T1000 (cell line): ENCODE results near the gene SMTN.
A peak's percentile ranks its signal among the peaks of the same experiment; 100 is the strongest.
"Not testable (repeated sequence)": the region's sequence is repeated elsewhere in the genome, so short reads cannot be mapped to it uniquely, and the experiment has no call there.

Experiments used
- DNase-seq: peaks from one replicate; lab custom pipeline; 2025; ENCODE audit warnings: mixed read lengths; lab: John Stamatoyannopoulos, UW

SMTN gene

DNA sequence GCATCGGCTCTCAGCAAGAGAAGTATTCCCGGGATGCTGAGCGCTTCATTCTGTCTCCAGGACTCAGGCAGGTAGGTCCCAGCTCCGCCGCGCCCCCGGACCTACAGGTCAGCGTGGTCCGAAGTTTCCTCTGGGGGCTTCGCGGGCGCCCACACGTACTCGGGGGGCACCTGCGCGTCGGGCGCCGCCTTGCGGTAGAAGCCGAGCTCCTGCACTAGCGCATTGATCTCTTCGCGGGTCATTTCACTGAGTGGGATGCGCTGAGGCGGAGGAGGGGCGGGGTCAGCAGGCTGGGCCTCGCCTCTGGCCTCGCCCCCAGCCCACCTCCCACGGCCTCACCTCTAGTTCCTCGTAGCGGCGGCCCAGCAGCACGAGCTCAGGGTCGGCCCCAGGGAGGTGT is 23.8 kb downstream of the SMTN start:
- no peak for DNase-seq

DNA sequence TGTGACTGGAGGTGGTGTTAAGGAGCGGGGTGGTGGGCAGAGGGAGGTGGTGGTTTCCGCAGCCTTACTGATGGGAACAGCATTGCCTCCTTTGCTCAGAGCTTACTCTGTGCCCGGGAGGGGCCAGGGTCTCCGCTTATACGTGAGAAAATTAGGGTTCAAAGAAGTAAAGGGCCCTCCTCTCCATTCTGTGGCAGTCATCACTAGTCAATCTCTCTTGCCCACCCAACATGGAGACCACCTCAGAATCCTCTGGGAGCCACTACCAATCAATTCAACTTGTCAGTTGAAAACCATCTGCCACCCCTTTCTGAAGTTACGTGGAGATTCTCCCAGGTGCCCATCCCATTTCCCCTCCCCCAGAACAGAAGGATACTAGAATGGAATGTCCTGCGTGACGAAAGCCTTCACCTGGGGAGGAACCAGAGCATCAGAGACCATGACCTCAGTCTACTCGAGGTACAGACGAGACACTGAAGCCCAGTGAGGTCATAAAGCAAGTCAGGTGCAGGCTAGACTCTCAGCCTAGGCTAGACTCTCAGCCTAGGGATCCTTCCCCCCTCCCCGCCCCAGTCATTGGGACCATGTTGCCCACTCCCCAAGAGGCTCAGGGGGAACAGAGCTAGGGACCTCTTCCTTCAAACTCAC is 24.3 kb downstream of the SMTN start:
- DNase-seq = no peak

DNA sequence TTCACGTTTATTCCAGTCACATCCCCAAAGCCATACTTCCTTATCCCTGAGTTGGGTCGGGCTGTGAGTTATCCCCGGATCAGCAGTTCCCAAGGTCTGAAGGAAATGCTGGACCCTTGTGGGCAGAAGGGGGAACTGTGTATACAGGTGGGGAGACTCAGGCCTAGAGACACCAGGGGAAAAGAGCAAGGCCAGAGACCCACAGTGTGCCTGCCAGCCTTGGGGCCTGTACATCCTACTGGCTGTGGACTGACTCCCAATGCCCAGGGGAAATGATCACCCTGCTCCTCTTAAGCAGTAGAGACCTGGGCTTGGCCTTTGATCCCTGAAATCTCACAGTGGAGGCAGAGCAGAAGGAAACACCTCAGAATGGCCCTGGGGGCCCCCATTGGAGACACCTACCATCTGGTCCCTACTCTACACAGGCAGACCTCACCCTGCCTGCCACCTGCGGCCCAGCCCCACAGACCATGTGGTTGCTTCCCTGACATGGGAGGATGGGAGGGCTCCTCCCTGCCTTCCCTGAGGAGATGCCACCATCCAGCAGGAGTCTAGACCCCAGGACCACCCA is 25.0 kb downstream of the SMTN start:
- DNase-seq = no peak

DNA sequence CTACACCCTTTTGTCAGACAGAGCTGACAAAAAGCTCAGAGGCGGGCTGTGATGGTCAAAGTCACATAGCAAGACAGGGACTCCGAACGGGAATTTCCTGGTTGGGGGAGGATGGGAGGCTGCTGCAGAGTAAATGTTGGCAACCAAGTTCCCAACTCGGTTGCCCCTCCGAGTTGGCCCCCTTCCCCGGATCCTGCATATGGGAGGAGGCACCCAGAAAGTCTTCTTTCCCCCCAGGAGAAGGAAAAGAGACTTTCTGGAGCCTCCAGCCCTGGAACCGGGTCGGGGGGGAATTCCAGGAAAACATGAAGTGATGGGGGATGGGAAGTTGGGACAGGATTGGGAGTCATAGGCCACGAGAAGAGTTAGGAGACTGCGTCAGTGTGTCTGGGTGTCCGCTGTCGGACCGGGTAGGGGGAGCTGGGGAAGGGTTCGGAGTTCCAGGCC is 25.6 kb downstream of the SMTN start:
- DNase-seq = no peak

DNA sequence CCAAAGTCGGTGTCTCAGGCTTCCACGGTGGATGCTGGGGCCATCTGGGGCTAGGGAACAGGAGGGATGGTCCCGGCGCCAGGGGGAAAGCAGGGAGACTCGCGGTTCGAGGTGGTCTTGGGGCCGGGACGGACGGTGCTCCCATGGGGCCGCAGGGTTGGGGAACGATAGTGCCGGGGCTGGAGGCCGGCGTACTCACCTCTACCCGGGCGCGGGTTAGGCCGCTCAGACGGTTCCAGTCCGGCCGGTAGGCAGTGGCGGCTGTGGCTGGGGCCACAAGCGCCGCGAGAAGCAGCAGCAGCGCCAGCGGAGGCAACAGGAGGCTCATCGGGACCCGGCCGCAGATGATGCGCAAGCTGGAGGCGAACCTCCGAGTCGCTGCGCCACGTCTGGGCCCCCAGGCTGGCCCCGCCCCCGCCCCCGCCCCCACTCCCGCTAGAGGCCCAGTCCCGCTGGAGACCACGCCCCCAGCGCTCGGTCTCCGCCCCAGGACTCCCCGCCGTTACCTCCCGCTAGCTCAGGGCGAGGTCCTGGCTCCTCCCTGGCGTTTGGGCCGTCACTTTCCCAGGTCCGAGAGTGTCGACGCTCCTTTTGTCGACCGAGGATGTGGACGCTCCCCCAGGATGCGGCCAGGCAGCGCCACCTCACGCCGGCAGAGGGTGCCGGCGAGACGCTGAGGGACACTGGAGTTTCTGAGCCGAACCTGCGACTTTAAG is 26.2 kb downstream of the SMTN start, which contains the start of gene SELENOM:
Gene SELENOM (minus strand): TSS at position 391 of the 716 bp plus-strand sequence. CDS start 63 bp downstream, at position 328.
- peak; percentile 95 for DNase-seq

DNA sequence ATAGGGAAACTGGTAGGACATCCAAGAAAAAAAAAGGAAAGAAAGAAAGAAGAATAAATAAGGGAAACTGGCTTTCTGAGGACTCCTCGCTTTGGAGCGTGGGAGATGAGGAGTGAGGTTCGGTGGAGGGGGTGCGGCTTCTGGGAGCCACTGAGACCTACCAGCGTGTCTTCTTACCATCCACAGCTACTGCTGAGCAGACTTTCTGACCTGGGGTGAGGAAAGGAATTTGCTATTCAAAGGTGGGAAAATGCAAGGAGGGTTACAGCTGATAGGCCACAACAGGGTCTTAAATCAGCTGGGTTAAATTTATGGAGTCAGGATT is 26.7 kb downstream of the SMTN start:
- DNase-seq = no peak

DNA sequence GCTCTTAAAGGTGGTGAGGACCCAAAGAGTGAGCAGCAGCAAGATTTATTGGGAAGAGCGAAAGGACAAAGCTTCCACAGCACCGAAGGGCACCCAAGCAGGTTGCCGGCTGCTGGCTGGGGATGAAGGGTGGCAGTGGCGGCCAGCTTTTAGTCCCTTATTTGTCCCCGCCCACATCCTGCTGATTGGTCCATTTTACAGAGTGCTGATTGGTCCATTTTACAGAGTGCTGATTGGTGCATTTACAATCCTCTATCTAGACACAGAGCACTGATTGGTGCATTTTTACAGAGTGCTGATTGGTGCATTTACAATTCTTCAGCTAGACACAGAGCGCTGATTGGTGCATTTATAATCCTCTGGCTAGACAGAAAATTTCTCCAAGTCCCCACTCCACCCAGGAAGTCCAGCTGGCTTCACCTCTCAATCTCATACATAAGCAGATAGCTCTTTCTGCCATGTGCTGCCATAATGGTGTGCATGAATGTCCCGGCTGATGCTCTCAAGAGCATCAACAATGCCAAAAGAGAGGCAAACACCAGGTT is 31.5 kb downstream of the SMTN start:
- not testable (repeated sequence) for DNase-seq

DNA sequence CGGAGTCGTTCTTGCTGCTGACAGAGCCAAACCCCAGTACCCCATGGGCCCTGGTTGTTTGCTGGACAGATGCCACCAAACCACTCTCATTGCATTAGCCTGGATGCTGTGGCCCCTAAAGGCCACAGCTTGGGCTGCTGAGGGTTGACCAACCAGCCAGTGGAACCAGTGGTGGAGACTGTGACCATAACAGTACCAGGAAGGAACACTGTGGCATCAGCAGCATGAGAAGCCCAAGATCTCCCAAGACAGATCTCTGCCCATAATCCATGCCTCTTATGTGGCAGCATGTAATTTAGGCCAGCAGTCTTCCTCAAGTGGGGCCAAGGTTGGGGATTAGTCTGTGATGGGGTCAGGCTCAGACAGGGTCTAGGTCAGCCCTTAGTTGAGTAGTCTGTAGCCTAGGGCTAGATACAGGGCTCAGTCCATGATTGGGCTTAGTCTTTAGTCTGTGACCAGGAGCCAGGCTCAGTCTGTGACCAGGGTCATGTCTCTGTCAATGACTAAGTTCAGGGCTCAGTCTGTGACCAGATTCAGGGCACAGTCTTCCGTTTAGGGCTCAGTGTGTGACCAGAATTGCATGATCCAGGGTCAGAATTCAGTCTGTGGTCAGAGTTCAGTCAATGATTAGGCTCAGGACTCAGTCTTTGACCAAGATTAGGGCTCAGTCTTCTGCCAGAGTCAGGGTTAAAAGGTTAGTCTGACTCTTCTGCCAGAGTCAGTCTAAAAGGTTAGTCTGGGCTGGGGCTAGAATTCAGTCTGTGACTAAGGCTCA is 37.1 kb downstream of the SMTN start:
- DNase-seq = no peak

DNA sequence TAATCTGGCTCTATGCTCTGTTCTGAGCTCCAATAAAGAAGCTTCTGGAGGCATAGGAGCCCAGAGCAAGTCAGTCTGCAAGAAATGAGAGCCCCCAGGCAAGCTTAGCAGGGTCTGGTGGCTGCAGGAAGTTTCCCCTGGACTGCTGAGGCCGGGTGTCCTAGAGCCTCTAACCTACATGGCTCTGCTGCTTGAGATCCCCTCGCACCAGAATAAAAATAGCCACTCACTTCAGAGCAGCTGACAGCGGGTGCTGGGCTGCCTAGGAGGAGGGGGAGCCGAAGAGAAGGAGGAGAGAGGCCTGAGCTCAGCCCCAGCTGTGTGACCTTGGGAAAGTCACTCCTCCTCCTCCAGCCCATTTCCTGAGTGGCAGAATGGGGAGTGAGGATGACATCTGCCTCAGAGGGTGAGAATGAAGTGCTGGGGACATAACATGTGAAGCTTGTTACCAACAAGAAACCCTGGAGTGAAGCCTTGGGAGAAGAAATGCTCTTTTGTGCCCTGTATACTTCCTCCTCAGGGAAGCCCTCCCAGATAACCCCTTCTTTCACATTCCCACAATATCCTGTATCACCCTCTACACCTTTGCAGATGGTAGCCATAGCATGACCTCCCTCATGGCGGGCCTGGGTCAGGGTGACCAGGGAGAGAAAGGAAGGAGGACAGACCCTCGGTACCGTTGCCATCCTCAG is 38.1 kb downstream of the SMTN start:
- no peak for DNase-seq

DNA sequence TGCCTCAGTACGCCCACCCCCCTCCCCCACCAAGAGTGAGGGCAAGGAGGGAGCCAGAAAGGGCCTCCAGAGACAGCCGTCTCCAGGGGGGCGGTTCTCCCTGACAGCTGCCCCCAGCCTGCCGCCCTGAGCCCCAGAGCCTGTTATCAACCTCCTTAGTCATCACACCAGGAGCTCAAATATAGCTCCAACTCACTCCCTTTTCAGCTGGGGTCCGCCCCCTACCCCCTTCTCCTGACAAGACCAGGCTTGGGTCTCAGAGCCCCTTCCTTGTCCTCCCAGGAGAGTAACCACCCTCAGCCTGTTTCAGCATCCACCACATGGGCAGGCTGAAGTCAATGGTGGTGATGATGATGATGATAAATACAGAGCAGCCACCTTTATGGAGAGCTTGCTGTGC is 39.1 kb downstream of the SMTN start:
- no peak for DNase-seq

DNA sequence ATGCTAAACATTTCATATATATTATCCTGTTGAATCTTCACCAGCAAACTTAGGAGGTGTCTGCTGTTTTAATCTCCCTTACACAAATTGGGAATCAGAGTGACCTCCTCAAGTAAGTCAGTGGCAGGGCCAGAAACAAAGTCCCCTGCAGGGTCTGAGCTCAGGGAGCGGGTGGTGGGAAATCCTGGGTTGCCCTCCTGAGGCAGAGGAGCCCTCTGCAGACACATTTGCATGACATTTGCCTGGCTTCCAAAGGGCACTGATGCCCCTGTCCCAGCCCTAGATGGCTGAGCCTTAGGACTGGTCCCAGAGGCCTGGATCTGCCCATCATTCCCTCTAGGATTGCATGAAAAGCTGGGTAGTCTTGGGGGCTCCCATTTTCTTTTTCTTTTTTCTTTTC is 39.5 kb downstream of the SMTN start:
- DNase-seq = no peak

DNA sequence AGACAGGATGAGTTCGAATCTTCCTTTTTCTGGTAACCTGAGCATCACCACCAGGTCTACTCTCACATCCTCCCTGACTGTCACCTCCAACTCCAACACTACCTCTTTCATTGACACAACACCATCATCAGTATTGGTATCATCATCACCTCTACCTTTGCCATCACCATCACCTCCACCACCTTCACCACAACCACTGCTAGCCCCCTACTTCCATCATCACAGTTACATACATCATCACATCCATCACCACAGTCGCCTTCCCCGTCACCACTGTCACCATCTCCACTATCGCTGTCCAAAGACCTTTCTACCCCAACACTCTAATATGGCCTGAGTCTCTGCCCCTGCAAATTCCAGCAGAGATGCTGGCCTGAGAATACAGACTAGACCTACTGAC is 40.3 kb downstream of the SMTN start:
- no peak for DNase-seq

DNA sequence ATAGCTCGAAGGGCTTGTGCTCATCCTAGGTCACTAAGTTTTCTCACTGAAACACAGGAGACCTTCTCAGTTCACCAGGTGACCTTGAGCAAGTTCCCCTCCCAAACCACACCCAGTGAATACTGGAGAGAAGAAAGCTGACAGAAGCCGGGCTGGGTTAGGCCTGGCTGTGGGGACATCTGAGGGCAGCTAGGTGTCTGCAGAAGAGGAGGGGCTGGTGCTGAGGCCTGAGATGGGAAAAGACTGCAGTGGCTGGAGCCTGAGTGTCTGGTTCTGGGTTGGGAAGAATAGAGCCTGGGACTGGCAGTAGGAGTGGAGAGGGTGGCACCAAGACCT is 41.0 kb downstream of the SMTN start:
- no peak for DNase-seq

DNA sequence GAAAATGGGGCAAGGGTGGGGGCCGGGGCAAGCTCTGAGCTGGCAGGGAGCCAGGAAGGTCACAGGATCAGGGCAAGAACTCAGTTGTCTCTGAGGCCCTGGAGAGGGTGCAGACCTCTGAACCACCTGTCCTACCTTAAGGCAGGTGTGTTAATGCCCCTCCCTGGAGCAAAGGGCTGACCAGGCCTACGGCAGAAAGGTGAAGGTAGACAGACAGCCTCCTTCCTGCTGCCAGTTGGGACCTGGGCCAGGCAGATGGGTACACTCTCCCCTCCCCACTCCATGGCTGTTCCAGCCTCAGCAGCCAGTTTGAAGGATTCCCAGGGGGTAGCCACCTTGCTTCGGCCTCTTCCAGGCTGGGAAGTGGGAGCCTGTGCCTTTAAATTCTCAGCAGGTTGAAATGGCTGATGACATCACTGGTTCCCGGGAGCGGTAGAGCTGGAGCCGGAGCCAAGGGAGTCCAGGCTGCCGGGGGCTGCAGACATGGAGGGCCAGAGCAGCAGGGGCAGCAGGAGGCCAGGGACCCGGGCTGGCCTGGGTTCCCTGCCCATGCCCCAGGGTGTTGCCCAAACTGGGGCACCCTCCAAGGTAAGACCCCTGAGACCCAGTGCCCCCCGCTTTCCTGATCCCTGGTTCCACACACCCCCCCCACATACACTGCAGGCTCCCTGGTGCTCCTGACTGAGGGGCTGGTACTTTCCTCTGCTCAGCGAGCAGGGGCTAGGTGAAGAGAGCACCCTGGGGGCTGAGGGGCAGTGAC is 41.6 kb downstream of the SMTN start, which contains the start of gene INPP5J:
Gene INPP5J (plus strand): TSS at position 435 of the 760 bp plus-strand sequence. CDS start 49 bp downstream, at position 484.
- peak; percentile 8 for DNase-seq

DNA sequence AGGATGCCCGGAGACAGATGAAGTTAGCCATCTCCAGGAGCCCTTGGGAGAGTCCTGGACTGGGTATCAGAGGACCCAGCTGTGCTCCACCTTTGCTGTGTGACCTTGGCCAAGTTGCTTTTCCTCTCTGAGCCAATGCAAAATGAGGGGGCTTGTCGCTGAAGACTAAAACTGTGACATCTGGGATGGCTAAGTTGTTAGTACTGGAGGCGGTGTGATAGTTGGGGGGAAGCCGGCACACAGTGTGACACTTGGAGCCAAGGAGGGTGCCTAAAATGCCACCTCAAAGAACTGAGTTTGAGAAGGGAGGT is 42.1 kb downstream of the SMTN start:
- DNase-seq = no peak

DNA sequence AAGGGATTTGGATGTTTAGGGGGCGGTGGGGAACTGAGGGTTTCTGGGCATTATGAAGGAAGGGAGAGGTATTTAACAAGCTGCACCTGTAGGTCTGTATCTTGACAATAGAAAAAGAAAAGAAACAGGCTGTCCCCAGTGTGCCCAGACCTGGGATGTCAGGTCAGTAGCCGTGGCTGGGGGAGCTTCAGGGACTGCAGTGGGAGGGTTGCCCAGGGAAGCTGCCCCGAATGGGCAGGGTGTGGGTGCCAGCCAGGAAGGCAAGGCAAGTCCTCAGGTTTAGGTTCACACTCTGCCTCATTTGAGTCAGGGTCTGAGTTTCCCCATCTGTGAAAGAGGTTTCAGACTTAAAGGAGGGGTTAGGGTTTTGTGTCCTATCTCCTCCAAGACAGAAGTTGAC is 43.2 kb downstream of the SMTN start:
- DNase-seq = no peak

DNA sequence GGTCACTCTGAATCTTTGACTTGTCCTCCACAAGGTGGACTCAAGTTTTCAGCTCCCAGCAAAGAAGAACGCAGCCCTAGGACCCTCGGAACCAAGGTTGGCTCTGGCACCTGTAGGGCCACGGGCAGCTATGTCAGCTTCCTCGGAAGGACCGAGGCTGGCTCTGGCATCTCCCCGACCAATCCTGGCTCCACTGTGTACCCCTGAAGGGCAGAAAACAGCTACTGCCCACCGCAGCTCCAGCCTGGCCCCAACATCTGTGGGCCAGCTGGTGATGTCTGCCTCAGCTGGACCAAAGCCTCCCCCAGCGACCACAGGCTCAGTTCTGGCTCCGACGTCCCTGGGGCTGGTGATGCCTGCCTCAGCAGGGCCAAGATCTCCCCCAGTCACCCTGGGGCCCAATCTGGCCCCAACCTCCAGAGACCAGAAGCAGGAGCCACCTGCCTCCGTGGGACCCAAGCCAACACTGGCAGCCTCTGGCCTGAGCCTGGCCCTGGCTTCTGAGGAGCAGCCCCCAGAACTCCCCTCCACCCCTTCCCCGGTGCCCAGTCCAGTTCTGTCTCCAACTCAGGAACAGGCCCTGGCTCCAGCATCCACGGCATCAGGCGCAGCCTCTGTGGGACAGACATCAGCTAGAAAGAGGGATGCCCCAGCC is 43.8 kb downstream of the SMTN start:
- no peak for DNase-seq

DNA sequence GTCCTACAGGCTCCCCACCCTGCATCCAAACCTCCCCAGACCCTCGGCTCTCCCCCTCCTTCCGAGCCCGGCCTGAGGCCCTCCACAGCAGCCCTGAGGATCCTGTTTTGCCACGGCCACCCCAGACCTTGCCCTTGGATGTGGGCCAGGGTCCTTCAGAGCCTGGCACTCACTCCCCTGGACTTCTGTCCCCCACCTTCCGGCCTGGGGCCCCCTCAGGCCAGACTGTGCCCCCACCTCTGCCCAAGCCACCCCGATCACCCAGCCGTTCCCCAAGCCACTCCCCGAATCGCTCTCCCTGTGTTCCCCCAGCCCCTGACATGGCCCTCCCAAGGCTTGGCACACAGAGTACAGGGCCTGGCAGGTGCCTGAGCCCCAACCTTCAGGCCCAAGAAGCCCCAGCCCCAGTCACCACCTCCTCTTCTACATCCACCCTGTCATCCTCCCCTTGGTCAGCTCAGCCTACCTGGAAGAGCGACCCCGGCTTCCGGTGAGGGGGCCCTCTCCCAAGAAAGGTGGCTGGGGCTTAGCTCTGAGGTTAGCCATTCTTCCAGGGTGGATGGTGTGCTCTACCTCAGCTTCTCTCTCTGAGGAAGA is 44.5 kb downstream of the SMTN start:
- DNase-seq = no peak

DNA sequence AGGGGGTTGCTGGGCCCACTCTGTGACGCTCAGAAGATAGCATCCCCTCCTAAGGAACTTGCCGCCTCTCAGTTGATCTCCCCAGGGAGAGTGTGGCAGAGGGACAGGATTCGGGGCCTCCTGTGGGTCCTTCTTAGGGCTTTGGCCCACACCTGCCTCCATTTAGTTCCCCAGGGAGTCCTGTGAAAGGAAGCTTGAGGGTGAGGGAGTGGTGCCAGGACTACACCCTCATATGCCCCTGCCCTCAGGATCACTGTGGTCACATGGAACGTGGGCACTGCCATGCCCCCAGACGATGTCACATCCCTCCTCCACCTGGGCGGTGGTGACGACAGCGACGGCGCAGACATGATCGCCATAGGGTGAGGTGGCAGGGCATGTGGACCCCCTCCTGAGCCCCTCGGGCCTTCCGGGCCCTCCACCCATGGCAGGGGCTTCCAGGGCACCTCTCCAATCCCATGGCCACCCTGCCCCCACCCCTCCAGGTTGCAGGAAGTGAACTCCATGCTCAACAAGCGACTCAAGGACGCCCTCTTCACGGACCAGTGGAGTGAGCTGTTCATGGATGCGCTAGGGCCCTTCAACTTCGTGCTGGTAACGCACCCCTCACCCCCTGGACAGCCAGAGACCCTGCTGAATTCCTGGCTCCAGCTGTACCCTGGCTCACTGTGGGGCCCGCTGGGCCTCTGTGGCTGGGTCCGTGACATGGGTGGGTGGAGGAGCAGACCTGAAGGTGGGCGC is 45.2 kb downstream of the SMTN start:
- DNase-seq = no peak

DNA sequence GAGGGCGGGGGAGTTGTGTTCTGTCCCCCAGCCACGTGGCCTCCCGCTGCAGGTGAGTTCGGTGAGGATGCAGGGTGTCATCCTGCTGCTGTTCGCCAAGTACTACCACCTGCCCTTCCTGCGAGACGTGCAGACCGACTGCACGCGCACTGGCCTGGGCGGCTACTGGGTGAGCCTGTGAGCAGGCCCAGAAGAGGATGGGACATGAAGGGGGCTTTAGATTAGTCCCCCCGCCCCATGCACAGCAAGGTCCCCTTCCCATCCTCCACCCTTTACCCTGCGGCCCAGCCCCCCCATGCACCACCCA is 45.7 kb downstream of the SMTN start:
- no peak for DNase-seq
